Caco-2 (cell line): ENCODE results near the gene PBX1. TPM values are rescaled to one million over a fixed set of nuclear protein-coding genes. Genes with fewer than 3 reads are reported as not detected.

Experiments
- BruUV-seq: library from RNA; stranded (reverse); fragments of 400-500 nt; replicated peaks from 2 replicates; lab custom pipeline; 2021; lab: Mats Ljungman, UMichigan
- CTCF ChIA-PET: fragments of 300-600 bp; sonication (Branson Sonifier 250); formaldehyde crosslinking; loops from one replicate; lab custom pipeline; 2022; ENCODE audit warnings: antibody characterized with exemption; lab: Charles Lee
- POLR2A ChIA-PET: fragments of 300-600 bp; sonication (Branson Sonifier 250); formaldehyde crosslinking; loops from one replicate; lab custom pipeline; 2022; ENCODE audit warnings: antibody characterized with exemption; lab: Charles Lee
- DNase-seq, 2 experiments: peaks; one replicate each; pipeline versions ENCODE4 v3.0.0 to v3.0.0-alpha.2; 2020 to 2022
- H3K27me3 ChIP-seq: replicated peaks from 2 replicates; pipeline ENCODE4 v1.6.0; 2011; ENCODE audit warnings: low read length; ENCODE audit not compliant: control insufficient read depth, insufficient read depth
- H3K36me3 ChIP-seq: 2 replicates; pipeline ENCODE4 v1.5.1; 2011; ENCODE audit warnings: low read length; ENCODE audit not compliant: control insufficient read depth, insufficient read depth
- H3K4me1 ChIP-seq: fragments of 250-450 bp; sonication (Bioruptor Pico); 2 replicates; pipeline ENCODE4 v1.5.1; 2020; ENCODE audit warnings: mild to moderate bottlenecking
- H3K4me3 ChIP-seq: 2 replicates; pipeline ENCODE4 v1.5.1; 2011; ENCODE audit warnings: low read depth, mild to moderate bottlenecking, control low read depth, low read length
- H3K9me3 ChIP-seq: fragments of 250-450 bp; sonication (Bioruptor Pico); 2 replicates; pipeline ENCODE4 v1.5.1; 2020; ENCODE audit warnings: mild to moderate bottlenecking, moderate library complexity
- H3K27ac Mint-ChIP-seq: one replicate; pipeline ENCODE4 v1.8.0; 2022; ENCODE audit warnings: mixed read lengths; ENCODE audit not compliant: unreplicated experiment
- H3K27me3 Mint-ChIP-seq: one replicate; pipeline ENCODE4 v1.8.0; 2022; ENCODE audit warnings: mixed read lengths; ENCODE audit not compliant: insufficient read depth, unreplicated experiment
- H3K36me3 Mint-ChIP-seq: one replicate; pipeline ENCODE4 v1.8.0; 2022; ENCODE audit warnings: mild to moderate bottlenecking, mixed read lengths; ENCODE audit not compliant: insufficient read depth, unreplicated experiment
- H3K4me1 Mint-ChIP-seq: one replicate; pipeline ENCODE4 v1.8.0; 2022; ENCODE audit warnings: low read depth, mixed read lengths; ENCODE audit not compliant: unreplicated experiment
- H3K4me3 Mint-ChIP-seq: one replicate; pipeline ENCODE4 v1.8.0; 2022; ENCODE audit warnings: mild to moderate bottlenecking, moderate library complexity, mixed read lengths; ENCODE audit not compliant: unreplicated experiment
- H3K9me3 Mint-ChIP-seq: one replicate; pipeline ENCODE4 v1.8.0; 2022; ENCODE audit warnings: mixed read lengths; ENCODE audit not compliant: unreplicated experiment
- CTCF ChIP-seq, 2 experiments: fragments of 200-600 bp in 1 of 2; IDR thresholded peaks; 1 replicate in 1 of 2; 2 replicates in 1 of 2; pipeline versions ENCODE4 v1.5.1 to v1.8.0; 2011 to 2022; ENCODE audit warnings: antibody characterized with exemption in 1 of 2, control low read depth in 1 of 2, inconsistent platforms in 1 of 2, low read depth in 1 of 2, low read length in 1 of 2, mild to moderate bottlenecking in 1 of 2, moderate library complexity in 1 of 2; ENCODE audit not compliant: insufficient read depth in 1 of 2, severe bottlenecking in 1 of 2, unreplicated experiment in 1 of 2
- intact Hi-C: fragments of 100-400 bp; cut with micrococcal nuclease; formaldehyde crosslinking; loops from one replicate; pipeline ENCODE4 v1.10.0; 2022; ENCODE audit not compliant: unreplicated experiment
- total RNA-seq: library from RNA; stranded (reverse); gene quantifications from 2 replicates; pipeline ENCODE4 v1.2.3, GENCODE V29; 2022

The PBX1 gene
- total RNA-seq, 1 experiment from 2014 or later, result 103 TPM

GRCh38 chr1:164857439-164857838 lies 298.5 kb downstream of the PBX1 start:
- no peaks in the 10 kb centered on the region for H3K27me3 ChIP-seq
- H3K9me3 ChIP-seq, result no peaks in the 10 kb centered on the region
- Mint-ChIP-seq H3K4me1 (peaks cover 22% of the 10 kb centered on the region), H3K36me3 (peaks cover 6% of the 10 kb centered on the region), H3K27ac (peak overlapping the region; percentile 11), H3K27me3 (no peaks in the 10 kb centered on the region), H3K9me3 (no peaks in the 10 kb centered on the region), H3K4me3 (no peak overlapping the region)
- ChIA-PET POLR2A (interaction anchor here (0.6 kb wide), 1 partner anchor 68 kb away, joined by 3 read pairs; no protein-coding TSS in a partner anchor), CTCF (no interaction called here)
- H3K36me3 ChIP-seq, result no peaks in the 10 kb centered on the region
- intact Hi-C loops, result no loop called here
- no peak overlapping the region for H3K4me3 ChIP-seq
- BruUV-seq, result no TSS peak
- no peak for TF ChIP-seq CTCF (IDR thresholded peaks at IDR 0.05; ENCODE audit: insufficient read depth in 1 of 2, low read depth in 1 of 2, low read length in 1 of 2, severe bottlenecking in 1 of 2, unreplicated experiment in 1 of 2)
- H3K4me1 ChIP-seq, result peaks cover 40% of the 10 kb centered on the region
- DNase-seq, result peak in 1 of 2 experiments; percentile 35

DNA sequence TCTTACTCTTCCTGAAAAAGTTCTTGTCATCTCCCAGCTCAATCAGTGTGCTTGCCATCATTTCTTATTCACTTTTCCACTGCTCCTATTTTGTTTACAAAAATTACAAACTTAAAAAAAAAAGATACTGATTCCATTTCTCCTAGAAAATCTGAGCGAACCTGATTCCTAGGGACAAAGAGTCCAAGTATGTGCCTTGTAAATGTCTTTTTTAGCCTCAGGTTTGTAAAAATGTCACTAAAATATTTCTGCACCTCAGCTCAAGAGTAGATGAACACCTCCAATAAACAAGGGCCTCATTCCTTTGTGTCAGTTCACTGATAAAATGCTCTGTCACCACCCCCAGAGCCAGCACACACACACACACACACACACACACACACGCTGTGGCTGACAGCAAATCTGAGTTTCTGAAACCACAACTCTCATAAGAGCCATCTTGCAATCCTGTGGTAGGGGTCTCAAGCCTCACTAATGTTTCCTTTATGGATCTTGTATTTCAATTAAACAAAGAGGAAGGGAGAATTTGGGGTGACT lies 299.2 kb downstream of the PBX1 start:
- BruUV-seq, result no TSS peak
- intact Hi-C loops, result loop anchor here (1.0 kb wide), 1 partner anchor 28 kb away; no protein-coding TSS in a partner anchor

GRCh38 chr1:164861632-164862031 lies 302.6 kb downstream of the PBX1 start:
- peaks cover 9% of the 10 kb centered on the region for H3K4me1 Mint-ChIP-seq
- H3K36me3 Mint-ChIP-seq, result no peaks in the 10 kb centered on the region
- ChIA-PET POLR2A (no interaction called here), CTCF (no interaction called here)
- intact Hi-C loops, result no loop called here
- no peaks in the 10 kb centered on the region for H3K27me3 Mint-ChIP-seq
- H3K4me3 Mint-ChIP-seq, result no peak overlapping the region
- no peak for DNase-seq
- no peaks in the 10 kb centered on the region for H3K27me3 ChIP-seq
- TF ChIP-seq CTCF (IDR thresholded peaks at IDR 0.05; ENCODE audit: insufficient read depth in 1 of 2, low read depth in 1 of 2, low read length in 1 of 2, severe bottlenecking in 1 of 2, unreplicated experiment in 1 of 2), result no peak
- no peaks in the 10 kb centered on the region for H3K9me3 ChIP-seq
- H3K27ac Mint-ChIP-seq, result no peak overlapping the region
- H3K4me1 ChIP-seq, result peaks cover 23% of the 10 kb centered on the region
- H3K4me3 ChIP-seq, result no peak overlapping the region
- H3K36me3 ChIP-seq, result no peaks in the 10 kb centered on the region
- no peaks in the 10 kb centered on the region for H3K9me3 Mint-ChIP-seq
- BruUV-seq, result no TSS peak

More for the DNA sequence above, 299.2 kb downstream of the PBX1 start:
- Mint-ChIP-seq H3K27me3 (no peaks in the 10 kb centered on the region), H3K36me3 (peaks cover 4% of the 10 kb centered on the region), H3K27ac (peak overlapping the region; percentile 11), H3K9me3 (no peaks in the 10 kb centered on the region), H3K4me1 (peaks cover 22% of the 10 kb centered on the region), H3K4me3 (peak overlapping the region; percentile 17)
- ChIA-PET CTCF (no interaction called here), POLR2A (interaction anchor here (0.6 kb wide), 2 partner anchors 68 to 199 kb away, joined by 3 to 4 read pairs; no protein-coding TSS in a partner anchor)
- H3K27me3 ChIP-seq, result no peaks in the 10 kb centered on the region
- no peak for TF ChIP-seq CTCF (IDR thresholded peaks at IDR 0.05; ENCODE audit: insufficient read depth in 1 of 2, low read depth in 1 of 2, low read length in 1 of 2, severe bottlenecking in 1 of 2, unreplicated experiment in 1 of 2)
- H3K4me3 ChIP-seq, result no peak overlapping the region
- peaks cover 40% of the 10 kb centered on the region for H3K4me1 ChIP-seq
- DNase-seq, result peak; percentile 70 to 85
- no peaks in the 10 kb centered on the region for H3K36me3 ChIP-seq
- H3K9me3 ChIP-seq, result no peaks in the 10 kb centered on the region
